GM12801 (cell line): ENCODE data around the gene NELL1.

ENCODE experiments used
- TF ChIP-seq, protein P1 (sequence below): IDR thresholded peaks from one replicate; pipeline ENCODE4 v1.5.1; 2011; ENCODE audit warnings: control low read depth; ENCODE audit not compliant: insufficient read length; ENCODE audit errors: extremely low read depth

Gene NELL1

DNA sequence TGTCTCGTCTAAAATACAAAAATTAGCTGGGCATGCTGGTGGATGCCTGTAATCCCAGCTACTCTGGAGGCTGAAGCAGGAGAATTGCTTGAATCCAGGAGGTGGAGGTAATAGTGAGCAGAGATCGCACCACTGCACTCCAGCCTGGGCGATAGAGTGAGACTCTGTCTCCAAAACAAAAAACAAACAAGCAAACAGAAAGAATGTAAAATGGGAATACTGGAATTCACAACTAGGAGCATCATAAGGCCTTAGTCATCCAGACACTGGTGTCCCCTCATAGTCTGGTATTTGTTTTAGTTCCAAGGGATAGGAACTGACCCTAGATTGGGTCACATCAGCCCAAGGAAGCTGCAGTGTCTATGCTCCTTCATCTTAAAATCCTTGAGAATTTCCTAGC lies 520.8 kb downstream of the NELL1 start:
- TF ChIP-seq, protein P1, sequence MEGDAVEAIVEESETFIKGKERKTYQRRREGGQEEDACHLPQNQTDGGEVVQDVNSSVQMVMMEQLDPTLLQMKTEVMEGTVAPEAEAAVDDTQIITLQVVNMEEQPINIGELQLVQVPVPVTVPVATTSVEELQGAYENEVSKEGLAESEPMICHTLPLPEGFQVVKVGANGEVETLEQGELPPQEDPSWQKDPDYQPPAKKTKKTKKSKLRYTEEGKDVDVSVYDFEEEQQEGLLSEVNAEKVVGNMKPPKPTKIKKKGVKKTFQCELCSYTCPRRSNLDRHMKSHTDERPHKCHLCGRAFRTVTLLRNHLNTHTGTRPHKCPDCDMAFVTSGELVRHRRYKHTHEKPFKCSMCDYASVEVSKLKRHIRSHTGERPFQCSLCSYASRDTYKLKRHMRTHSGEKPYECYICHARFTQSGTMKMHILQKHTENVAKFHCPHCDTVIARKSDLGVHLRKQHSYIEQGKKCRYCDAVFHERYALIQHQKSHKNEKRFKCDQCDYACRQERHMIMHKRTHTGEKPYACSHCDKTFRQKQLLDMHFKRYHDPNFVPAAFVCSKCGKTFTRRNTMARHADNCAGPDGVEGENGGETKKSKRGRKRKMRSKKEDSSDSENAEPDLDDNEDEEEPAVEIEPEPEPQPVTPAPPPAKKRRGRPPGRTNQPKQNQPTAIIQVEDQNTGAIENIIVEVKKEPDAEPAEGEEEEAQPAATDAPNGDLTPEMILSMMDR: no peak

DNA sequence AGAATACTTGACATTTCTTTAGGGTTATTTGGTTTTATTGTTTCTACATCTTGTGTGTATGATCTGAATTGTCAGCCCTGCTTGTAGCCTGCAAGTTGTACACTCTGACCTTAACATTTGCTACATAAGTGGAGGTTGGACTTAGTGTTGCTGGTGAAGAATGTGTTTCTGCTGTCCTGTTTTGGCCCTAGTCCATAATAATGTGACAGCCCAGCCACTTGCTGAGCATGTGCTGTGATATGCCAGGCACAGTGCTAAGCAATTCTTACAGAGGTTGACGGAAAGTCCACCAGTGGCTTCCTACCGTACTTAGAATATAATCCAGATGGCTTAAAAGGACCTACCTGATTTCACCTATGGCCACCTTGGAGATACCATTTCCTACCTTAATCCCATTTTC lies 526.6 kb downstream of the NELL1 start:
- TF ChIP-seq, protein P1: no peak

- TF ChIP-seq, protein P1: no peak
These were observed 529.1 kb downstream of the NELL1 start for GRCh38 chr11:21198498-21198897.

DNA sequence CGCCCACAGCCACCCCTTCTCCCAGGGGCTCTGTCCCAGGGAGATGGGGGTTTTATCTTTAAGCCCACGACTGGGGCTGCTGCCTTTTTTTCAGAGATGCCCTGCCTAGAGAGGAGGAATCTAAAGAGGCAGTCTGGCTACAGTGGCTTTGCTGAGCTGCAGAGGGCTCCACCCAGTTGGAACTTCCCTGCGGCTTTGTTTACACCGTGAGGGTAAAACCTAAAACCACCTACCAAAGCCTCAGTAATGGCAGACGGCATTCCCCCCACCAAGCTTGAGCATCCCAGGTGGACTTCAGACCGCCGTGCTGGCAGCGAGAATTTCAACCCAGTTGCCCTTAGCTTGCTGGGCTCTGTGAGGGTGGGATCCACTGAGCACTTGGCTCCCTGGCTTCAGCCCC lies 535.8 kb downstream of the NELL1 start:
- TF ChIP-seq, protein P1: no peak

DNA sequence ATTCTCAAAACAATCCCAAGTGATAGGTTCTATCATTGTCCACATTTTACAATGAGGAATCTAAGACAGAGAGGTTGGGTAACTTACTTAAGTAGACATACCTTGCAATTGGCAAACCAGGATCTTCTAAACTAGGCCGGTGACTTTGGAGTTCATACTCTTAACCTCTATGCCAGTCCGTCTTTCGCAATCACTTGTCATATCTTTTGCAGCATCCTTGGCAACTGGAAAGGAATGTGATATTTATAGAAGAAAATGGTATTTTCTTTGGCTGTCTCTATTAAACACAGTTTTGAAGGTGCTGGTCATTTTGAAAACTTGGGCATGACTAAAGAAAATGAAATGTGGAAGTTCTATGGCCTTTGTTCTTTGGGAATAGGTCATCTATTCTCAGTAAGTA lies 556.5 kb downstream of the NELL1 start:
- TF ChIP-seq, protein P1: no peak

GRCh38 chr11:21229224-21229623 lies 559.8 kb downstream of the NELL1 start:
- TF ChIP-seq, protein P1: no peak

DNA sequence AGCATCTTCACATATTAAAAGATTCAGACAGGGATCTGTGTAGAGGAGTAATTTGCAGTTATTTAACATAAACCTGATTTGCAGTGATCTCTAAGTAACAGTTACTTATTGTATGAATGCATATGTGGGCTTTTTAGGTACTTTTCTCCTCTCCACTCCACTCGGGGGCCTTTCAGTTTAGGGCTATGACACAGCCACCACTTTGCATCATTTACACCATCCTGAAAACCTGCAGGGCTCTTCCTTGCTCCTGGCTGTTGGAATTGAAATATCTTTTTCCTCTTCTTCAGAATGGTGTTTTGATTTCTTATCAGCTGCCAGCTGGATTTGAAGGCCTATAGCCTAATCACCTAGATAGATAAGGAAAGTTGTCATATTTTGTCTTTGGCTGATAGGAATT lies 580.8 kb downstream of the NELL1 start:
- TF ChIP-seq, protein P1: no peak

DNA sequence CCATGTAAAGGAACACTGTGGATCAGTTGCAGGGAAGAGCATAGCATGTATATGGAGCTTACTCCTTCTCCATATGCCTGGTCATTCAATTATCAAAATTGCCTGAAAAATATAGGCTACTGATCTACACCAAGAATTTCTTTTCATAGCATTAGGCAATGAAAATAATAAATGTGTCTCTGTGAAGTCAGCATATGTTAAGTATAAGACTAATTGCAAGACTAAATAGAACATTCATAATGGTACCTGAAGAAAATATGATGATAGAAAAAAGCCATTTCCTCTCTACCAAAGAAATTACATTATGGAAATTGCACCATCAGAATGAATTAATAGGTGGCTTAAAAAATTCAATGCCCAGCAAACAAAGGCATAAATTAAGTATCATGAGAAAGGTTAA lies 584.7 kb downstream of the NELL1 start:
- TF ChIP-seq, protein P1: no peak
